Superior temporal gyrus (tissue), 1 donor: ENCODE results near the gene GTF2H4.
A peak's percentile ranks its signal among the peaks of the same experiment; 100 is the strongest.
"Not testable (repeated sequence)": the region's sequence is repeated elsewhere in the genome, so short reads cannot be mapped to it uniquely, and the experiment has no call there.

Experiments
- DNase-seq: peaks from one replicate; pipeline ENCODE4 v3.0.0-alpha.2; 2016; ENCODE audit errors: extremely low spot score

The GTF2H4 gene

DNA sequence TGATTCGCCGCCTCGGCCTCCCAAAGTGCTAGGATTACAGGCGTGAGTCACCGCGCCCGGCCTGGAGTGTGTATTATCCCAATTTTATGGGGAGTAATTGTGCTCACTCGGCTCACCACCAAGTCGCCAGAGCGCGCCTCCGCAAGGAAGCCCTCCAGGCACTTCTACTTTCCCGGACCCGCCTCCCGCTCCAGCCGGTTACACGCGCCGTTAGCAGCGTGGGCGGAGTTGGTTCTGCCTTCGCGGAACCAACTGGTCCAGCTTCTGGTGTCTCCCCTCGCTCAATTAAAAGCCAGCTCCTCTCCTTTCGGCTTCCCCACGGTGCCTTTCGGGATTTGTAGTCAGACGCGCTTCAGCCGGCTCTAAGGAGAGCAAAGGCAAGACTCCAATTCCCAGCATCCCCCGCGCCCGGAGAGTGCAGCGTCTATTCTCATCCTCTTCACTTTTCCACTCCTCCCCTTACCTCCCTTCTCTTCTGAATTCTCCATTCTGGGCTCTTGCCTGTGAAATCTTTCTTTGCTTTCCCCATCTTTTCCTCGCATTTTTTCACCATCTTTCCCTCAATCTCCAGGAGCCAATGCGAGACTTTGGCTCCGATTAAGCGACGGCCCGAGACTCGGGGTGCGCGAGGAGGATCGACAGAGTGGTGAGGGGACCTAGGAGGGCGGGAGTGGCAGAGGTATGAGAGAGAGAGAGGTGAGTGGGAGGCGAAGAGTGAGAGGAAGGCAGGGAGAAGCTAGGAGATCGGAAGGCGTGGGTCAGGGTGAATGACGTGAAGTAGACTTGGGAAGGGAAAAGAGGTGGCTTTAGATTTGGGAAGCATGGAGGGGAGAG, at the start of gene GTF2H4:
TSS of gene GTF2H4 (plus strand) at position 450 of the 834 bp plus-strand sequence.
- peak; percentile 99 for DNase-seq

DNA sequence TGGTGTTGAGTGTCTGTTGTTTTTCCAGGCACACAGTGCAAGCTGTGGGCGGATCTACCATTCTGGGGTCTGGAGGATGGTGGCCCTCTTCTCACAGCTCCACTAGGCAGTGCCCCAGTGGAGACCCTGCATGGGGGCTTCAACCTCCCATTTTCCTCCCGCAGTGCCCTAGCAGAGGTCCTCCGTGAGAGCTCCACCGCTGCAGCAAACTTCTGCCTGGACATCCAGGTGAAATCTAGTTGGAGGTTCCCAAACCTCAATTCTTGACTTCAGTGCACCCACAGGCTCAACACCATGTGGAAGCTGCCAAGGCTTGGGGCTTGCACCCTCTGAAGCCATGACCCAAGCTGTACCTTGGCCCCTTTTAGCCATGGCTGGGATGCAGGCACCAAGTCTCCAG, 48.3 kb upstream of the GTF2H4 start:
- DNase-seq, result not testable (repeated sequence)

DNA sequence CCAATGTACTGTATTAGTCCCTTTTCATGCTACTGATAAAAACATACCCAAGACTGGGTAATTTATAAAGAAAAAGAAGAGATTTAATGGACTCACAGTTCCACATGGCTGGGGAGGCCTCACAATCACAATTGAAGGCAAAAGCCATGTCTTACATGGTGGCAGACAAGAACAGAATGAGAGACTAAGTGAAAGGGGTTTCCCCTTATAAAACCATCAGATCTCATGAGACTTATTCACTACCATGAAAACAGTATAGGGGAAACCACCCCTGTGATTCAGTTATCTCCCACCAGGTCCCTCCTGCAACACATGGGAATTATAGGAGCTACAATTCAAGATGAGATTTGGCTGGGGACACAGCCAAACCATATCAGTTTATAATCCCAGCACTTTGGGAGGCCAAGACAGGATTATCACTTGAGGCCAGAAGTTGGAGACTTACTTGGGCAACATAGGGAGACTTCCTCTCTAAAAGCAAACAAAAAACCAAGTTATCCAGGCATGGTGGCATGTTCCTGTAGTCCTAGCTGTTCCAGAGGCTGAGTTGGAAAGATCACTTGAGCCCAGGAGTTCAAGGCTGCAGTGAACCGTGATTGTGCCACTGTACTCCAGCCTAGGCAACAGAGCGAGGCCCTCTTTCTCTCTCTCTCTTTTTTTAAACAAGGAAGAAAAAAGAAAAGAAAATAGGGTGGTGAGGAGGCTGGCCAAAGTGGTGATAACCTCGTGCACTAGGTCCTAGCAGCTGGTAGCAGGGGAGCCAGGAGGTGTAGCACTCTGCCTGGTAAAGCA, 46.6 kb upstream of the GTF2H4 start:
- no peak for DNase-seq

DNA sequence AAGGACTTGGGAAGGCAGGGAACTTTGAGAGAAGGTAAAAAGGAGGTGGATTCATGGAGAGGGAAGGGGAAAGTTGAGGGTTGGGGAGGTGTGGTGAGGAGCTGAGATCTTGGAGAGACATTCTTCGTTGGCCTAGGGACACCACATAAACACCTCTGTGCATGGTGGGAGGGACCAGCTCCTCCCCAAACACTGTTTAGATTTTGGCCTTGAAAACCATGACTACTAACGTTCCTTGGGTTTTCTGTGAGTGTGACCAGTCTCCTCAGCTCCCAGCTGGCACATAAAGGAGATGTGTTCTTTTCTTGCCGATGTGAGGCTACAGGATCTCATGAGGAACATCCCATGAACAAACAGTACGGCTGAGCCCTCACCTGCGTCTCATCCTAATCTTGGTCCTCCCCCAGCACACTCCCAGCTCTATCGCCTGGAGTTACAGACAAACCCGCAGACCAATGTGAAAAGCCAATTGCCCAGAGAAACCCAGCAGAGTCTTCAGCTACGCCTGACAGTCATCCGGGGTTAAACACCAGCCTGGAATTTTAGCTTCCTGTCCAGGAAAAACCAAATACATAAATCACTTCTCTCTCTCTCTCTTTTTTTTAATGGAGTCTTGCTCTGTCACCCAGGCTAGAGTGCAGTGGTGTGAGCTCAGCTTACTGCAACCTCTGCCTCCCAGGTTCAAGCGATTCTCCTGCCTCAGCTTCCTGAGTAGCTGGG, 45.7 kb upstream of the GTF2H4 start:
- DNase-seq, result no peak

DNA sequence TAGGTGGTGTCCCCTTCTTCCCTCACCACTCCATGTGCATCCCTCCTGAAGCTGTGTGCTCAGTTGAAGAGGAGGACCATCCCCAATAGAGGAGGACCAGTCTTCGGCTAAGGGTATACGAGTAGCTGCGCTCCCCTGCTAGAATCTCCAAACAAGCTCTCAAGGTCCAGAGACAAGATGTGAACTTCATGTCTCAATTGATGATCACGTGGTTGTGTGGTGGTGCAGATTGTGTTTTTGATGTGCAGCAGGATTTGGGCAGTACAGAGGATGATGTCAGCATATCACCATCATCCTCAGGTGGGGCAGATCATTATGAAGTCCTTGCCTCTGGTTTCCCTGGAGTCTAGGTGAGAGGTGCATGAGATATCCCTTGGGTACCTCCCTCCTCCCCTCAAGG, 43.7 kb upstream of the GTF2H4 start:
- DNase-seq, result no peak

DNA sequence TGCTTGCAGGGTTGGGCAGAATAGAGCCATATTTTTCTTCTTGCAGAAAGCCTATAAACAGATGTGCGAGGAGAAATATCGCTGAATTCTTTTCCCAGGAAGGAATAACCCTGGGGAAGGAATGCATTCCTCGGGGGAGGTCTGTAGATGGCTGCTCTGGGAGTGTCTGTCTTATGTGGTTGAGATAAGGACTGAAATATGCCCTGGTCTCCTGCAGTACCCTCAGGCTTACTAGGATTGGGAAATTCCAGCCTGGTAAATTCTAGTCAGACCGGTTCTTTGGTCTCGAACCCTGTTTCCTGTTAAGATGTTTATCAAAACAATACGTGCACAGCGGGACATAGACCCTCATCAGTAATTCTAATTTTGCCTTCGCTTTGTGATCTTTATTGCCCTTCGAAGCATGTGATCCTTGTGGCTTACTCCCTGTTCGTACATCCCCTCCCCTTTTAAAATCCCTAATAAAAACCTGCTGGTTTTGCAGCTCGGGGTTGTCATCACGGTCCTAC, 38.7 kb upstream of the GTF2H4 start:
- not testable (repeated sequence) for DNase-seq

DNA sequence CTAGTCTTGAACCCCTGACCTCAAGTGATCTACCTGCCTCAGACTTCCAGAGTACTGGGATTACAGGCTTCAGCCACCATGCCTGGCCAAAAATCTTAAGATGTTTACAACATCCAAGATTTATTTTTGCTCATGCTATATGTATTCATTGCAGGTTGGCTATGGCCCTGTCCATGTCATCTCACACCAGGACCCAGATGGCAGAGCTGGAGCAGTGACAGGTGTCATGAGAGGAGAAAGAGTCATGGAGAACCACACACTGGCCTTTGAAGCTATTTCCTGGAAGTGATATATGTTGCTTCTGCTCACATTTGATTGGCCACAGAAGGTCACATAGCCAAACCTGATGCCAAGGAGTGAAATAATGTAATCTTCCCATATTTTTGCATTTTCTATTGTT, 37.5 kb upstream of the GTF2H4 start:
- no peak for DNase-seq

DNA sequence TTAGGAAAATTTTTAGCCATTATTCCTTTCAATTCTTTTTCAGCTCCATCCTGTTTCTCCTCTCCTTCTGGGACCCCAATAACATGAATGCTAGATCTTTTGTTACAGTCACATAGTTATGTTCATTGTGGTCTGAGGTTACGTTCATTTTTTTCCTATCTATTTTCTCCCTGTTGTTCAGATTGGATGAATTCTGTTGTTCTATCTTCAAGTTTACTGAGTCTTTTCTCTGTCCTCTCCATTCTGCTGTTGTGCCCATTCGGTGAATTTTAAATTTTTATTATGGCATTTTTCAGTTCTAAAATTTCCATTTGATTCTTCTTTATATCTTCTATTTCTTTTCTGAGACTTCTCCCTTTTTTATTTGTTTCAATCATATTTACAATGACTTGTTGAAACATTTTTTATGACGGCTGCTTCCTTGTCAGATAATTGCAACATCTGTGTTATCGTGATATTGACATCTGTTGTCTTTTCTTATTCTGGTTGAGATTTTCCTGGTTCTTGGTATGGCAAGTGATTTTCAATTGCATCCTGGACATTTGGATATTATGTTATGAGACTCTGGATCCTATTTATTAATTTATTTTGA, 36.3 kb upstream of the GTF2H4 start:
- no peak for DNase-seq

DNA sequence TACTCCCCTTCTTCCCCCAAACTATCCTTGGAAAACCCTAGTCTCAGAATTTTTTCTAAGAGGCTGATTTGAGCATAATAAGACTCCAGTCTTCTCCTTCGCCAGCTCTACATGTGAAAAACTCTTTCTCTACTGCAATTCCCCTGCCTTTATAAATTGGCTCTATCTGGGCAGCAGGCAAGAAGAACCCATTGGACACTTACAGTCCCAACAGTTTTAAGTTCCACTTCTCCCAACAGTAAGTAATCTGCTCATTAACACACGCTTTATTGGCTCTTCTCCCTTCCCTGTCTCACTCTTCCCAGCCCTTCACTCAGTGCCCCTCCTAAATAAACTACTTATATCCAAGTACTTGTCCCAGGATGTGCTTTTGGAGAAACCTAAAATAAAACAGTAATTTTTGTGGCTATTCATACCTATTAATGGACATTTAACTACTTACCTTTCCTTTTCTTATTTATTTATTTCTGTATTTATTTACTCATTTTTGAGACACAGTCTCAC, 34.8 kb upstream of the GTF2H4 start:
- no peak for DNase-seq

DNA sequence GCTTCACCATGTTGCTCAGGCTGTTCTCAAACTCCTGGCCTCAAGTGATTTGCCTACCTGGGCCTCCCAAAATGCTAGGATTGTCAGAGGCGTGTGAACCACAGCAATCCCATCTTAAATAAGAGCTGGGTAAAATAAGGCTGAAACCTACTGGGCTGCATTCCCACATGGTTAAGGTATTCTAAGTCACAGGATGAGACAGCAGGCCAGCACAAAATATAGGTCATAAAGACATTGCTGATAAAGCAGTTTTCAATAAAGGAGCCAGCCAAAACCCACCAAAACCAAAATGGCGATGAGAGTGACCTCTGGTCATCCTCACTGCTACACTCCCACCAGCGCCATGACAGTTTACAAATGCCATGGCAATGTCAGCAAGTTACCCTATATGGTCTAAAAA, 34.2 kb upstream of the GTF2H4 start:
- not testable (repeated sequence) for DNase-seq

DNA sequence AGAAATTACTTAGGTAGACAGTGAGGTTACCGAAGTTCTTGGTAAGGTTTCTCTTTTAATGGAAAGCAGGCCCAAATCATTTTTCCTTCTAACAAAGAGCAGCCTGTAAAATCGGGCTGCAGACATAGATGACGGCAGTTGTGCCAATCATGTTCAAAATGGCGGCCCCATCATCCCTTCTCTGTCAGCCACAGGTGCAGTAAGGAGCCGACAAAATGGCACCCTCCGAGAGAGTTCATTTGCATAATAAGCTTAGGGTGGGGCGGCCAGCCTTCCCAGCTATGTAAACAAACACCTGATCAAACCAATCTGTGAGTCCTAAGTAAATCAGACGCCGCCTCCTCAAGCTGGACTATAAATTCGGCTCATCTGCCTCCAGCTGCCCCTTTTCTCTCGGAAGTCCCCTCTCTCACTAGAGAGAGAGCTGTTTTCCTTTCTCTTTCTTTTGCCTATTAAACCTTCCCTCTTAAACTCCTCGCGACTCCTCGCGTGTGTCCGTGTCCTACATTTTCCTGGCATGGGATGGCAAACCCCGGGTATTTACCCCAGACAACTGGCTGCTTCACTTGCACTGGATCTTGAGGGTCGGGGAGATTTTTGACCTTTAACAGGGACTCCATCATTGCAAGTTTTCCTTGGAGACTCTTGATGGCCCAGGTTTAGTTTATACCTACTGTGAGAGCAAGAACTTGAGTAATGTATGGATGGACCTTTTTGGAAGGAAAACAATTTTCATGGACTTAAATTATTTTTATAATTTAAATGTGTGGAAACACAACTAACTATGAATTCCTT, 32.6 kb upstream of the GTF2H4 start:
- no peak for DNase-seq

DNA sequence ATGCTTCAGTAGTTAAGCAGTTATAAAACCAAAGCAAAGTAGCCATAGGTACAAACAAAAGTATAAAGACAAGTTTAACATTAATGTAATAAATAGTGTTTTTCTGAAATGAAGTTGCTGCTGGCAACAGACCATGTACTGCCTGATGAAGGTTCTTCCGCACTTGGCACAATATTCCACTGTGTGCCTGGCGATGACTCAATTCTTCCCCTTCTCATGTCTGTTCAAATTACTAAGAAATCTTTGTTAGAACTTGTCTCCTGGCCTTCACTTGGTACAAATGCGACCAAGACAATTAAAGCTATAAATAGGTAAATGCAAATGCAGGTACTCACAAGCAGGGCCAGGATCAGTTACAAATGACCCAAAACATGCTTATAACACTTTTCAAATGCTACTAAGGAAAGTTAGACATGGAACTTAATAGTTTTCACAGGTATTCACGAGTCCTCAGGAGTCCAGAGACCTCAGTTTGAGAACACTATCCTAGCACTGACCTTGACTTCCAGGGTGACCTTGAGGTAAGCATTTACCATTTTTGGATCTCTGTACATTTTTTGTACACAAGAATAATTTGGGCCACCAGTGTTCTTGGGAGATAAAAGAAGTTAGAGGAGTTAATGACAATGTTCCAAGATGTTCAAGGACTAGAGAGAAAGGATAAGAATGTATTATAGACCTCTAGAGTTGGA, 31.8 kb upstream of the GTF2H4 start:
- peak; percentile 20 for DNase-seq

DNA sequence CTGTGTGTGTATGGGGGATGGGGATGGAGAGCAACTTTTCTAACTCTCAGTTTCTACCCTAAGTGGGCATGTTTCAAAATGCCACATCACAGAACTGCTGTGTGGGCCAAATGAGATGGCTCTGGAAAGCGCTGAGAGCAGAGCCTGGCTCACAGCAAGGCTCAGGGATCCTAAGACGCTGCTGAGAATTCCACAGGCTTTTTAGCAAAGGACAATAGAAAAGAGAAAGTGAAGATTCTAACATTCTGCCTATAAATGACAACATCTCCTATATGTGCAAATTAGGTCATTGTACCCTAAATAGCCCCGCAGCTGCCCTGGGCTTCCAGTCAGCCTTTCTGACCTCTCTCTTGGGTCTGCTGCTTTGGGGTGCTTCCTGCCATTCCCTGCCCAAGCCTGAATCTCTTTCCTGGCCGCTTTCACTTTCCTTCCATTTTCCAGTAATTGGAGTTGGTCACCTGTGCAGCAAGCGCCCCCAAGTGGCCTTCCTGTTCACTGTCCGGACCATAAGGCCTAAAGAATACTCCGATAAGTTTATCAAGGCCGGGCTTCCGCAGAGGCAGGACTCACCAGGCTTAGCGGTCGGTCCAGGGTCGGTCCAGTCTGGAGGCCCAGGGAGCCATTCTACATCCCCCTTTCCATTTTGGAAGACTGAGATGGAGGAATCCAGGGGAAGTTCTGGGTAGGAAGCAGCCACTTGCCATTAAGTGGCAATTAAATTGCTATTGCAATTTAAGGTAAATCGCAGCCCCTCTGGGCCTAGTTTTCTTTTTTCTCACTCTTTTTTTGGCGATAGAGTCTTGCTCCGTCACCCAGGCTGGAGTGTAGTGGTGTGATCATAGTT, 30.4 kb upstream of the GTF2H4 start:
- DNase-seq, result peak; percentile 97

DNA sequence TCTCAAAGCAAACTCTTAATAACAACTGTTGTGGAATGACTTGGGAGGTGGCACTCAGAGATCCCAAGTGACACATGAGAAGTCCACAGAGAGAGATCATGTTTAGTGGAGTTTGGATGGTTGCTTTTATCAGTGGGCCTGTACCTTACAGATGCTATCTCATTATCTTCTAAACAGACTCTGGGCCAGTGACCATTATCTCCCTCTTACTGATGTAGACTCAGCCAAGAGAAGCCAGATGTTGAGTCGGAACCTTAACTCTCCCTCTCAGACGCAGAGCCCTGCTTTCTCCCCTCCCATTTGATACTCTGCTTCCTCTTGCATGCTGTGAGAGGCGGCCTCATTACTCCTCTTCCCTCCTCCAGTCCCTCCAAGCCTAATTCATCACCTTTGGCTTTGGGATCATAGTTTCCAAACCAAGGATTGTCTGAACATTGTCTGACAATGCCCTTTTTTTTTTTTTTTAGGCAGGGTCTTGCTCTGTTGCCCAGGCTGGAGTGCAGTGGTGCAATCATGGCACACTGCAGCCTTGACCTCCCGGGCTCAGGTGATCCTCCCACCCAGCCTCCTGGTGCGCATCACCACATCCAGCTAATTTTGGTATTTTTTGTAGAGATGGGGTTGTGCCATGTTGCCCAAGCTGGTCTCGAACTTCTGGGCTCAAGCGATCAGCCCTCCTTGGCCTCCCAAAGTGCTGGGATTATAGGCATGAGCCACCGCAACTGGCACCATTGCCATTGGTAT, 28.2 kb upstream of the GTF2H4 start:
- no peak for DNase-seq

DNA sequence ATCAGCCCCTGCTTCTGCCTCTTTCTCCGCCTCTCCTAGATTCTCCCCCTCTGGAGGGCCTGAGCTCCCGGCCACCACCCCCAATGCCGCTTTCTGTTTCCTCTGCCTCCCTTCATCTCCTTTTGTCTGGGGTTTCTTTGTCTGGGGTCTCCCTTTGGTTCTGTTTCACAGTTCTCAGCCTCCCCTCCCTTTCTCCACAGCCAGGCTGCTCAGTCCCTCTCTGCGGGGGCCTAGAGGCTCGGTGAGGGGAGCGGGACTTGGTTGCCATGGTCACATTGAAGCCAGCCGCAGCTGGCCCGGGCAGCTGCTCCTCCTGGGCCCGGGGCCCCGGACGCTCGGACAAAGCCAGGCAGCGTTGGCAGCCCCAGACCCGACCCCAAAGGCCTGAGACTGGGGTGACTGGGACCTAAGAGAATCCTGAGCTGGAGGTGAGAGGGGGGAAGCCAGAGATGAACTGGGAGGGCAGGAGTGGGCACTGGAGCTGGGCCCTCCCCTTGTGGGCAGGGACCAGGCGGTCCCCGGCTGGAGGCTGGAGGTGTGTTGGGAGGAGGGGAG, 27.2 kb upstream of the GTF2H4 start:
- peak; percentile 64 for DNase-seq

DNA sequence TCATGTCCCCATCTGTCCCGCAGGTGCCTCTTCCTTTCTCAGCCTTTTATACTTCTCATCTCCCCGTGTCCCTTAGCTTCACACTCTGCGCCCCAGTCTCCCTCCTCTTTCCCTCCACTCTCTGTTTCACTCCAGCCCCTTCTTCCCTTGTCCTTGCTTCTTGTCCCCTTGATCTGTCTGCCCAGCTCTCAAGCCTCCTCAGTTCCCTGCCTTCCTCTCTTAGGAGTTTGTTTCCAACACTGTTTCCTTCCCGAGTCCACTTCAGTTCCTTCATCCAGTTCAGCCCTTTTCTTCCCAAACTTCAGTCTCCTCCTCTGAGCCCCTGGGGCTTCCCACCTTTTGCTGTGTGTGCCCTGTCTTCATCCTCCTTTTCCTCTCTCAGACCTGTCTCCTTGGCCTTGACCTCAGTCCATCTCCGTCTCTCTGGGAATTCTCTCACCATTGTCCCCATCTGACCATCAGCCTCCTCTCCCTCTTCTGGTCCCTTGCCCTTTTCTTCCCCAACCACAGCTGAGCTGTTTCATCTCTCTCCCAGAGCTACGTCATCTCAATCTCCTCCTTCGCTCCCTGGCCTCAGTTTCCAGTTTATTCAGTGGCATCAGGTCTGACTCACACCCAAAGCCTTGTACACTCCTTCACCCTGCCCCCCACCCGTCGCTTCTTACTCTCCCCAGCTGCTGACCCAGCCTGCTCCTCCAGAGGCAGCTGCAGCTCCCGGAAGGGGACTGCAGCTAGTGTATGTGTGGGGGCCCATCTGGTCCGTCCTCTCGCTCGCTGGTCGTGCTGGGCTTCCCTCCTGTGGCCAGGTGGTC, 26.4 kb upstream of the GTF2H4 start:
- peak; percentile 24 for DNase-seq

DNA sequence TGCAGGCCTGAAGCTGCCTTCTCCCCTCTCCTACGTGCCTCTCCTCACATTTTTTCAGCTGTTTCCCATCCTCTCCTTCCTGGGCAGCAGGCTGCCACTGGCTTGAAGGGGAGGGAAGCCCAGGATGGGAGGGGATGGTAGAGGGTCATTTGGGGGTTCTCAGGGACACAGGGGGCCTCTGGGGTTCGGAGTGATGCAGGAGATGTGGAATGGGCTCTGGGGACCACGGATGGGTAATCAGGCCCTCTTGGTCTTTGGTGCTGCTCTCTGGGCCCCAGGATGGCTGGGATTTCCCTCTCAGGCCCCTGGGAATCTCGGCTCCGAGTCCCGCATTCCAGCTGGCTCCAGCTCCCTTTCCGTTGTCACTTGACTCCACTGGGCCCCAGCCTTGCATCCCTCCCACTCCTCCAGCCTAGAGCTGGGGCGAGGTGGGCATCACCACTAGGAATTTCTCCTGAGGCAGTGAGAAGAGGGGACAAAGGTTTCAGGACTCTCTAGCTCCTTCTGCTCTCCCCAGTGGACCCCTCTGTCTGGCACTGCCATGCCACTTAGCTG, 25.7 kb upstream of the GTF2H4 start:
- no peak for DNase-seq
